ENCODE data around the gene RCL1.

DNA sequence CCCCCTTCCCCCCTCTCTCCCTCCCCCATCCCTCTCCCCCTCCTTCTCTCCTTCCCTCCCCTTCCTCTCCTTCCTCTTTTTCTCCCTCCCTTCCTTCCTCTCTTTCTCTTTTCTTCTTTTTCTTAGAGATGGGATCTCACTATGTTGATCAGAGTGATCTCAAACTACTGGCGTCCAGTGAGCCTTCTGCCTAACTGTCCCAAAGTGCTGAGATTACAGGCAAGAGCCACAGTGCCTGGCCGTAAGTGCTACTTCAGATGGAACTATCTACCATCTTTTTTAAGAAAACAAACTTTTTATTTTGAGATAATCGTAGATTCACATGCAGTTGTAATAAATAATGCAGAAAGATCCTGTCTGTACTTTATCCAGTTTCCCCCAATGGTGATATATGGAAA, 6.3 kb downstream of the RCL1 start:
- TF ChIP-seq CTCF (IDR thresholded peaks at IDR 0.05; ENCODE audit: low read depth, low read length) (no peak), EZH2phosphoT487 (IDR thresholded peaks at IDR 0.05; ENCODE audit: low read depth) (no peak)
